HFF-Myc (cell line): ENCODE data around the gene SLC13A5.

ENCODE experiments used
- DNase-seq: peaks from one replicate; pipeline ENCODE4 v3.0.0-alpha.2; 2011; ENCODE audit warnings: low read depth; ENCODE audit errors: extremely low read depth
- H3K4me3 ChIP-seq: replicated peaks from 2 replicates; pipeline ENCODE4 v1.5.1; 2011; ENCODE audit warnings: low read depth, mild to moderate bottlenecking, control low read depth, low read length
- CTCF ChIP-seq: IDR thresholded peaks from 2 replicates; pipeline ENCODE4 v1.5.1; 2012; ENCODE audit warnings: mild to moderate bottlenecking, low read depth, low read length, control low read depth; ENCODE audit errors: missing control alignments

Gene SLC13A5

DNA sequence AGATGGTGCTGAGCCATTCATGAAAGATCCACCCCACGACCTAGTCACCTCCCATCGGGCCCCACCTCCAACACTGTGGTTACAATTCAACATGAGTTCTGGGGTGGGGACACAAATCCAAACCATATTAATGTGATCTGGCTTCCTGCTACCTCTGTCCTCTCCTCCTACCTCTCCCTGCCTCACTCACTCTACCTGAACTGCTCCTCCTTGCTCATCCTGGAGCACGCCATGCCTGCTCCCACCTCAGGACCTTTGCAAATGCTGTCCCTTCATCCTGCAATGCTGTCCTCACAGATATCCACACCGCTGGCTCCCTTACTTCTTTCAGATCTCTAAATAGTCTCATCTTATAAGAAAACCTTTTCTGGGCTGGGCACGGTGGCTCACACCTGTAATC lies 10.8 kb upstream of the SLC13A5 start:
- no peak overlapping the region for H3K4me3 ChIP-seq
- no peak for TF ChIP-seq CTCF
- no peak for DNase-seq

- TF ChIP-seq CTCF = no peak
- H3K4me3 ChIP-seq = no peak overlapping the region
- DNase-seq = no peak
Measured at GRCh38 chr17:6721744-6722143, 8.6 kb upstream of the SLC13A5 start.

GRCh38 chr17:6716736-6717135 lies 3.6 kb upstream of the SLC13A5 start:
- H3K4me3 ChIP-seq = no peak overlapping the region
- no peak for TF ChIP-seq CTCF
- DNase-seq = no peak

DNA sequence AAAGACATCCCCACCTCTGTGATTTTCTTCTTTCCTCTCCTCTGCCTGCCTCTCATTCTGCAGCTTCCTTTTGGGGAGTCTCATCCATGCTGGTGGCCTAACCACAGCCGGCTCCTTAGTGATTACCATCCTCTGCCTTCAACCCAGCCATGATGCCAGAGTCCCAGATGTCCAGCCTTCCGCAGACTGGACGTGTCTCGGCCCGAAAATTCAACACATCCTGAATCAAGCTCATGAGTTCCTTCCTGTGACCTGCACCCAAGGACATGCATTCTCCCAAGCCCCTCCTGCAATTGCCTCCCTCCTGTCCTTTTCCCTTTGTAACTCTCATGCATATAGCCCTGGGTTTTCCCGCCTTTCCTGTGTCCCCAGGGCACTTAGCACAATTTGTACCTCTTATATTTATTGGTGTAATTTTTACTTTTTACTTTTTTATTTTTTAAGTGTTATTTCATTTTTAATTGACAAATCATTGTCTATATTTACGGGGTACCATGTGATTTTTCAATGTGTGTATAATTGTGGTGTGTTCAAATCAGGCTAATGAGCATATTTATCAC lies 1.2 kb upstream of the SLC13A5 start:
- DNase-seq = no peak
- no peak for TF ChIP-seq CTCF
- H3K4me3 ChIP-seq = no peak overlapping the region

- no peak for TF ChIP-seq CTCF
- no peak overlapping the region for H3K4me3 ChIP-seq
- DNase-seq = no peak
Measured at GRCh38 chr17:6713918-6714271, 726 bp upstream of the SLC13A5 start.

DNA sequence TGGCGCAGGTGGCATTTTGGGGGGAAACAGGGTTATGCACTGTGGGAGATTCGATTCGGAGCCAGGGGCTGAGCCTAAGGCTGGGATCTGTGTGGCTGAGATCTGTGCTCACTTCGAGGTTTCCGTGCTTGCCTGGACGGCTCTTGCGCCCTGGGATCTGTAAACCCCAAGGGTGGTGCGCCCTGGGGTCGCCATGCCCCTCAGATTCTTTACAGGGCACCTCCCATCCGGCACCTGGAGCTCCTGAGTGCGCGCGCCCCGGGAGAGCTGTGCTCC lies 377 bp downstream of the SLC13A5 start:
- DNase-seq = no peak
- no peak overlapping the region; the same call in 1 of the 2 replicates for H3K4me3 ChIP-seq
- TF ChIP-seq CTCF = no peak

DNA sequence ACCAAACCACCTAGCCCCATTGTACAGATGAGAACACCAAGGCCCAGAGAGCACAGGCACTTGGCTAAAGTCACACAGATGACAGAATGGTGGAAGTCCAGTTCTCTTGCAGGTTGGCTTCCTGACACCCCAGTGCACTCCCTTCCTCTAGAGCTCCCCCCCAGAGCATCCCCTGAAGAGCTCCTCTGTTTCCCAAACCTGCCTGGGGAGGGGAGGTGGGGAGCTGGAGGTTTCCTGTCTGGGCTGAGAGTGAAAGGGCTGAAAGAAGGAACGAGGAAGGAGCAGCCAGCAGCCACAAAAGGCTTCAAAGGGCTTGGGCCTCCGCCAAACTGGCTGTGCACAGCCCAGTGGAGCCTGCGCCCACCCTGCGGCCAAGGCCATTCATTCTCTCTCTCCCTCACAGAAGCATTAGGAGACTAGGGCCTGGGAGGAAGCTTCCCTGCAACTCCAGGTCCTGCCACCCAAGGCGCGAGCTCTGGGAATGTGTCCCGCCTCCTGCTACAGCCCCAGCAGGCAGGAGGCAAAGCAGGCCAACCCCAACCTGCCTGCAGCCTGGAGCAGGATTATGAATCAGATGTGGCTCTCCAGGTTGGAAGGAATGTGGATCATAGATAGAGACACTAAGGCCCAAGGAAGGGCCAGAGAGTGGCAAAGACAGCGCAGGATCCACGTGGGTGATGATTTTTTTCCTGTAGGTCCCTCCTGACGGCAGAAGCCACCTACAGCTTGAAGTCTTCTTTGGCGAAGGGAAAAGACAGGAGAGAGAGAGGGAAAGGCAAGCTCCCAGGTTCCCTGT lies 913 bp downstream of the SLC13A5 start:
- no peak for TF ChIP-seq CTCF
- DNase-seq = no peak
- no peak overlapping the region for H3K4me3 ChIP-seq
